PC-3 (cell line): ENCODE data around the gene SEMA5A. TPM values are rescaled to one million over a fixed set of nuclear protein-coding genes. Genes with fewer than 3 reads are reported as not detected.

Experiments used
- ATAC-seq: fragments of 200-7000 bp; cut with Tn5 transposase; 2 replicates; pipeline ENCODE4 v1.9.1; 2020; ENCODE audit warnings: mild to moderate bottlenecking, moderate library complexity
- BruUV-seq: library from RNA; stranded (reverse); fragments of 400-500 nt; replicated peaks from 2 replicates; lab custom pipeline; 2021; lab: Mats Ljungman, UMichigan
- CTCF ChIA-PET: fragments of 300-600 bp; sonication (Branson Sonifier 250); formaldehyde crosslinking; loops from one replicate; lab custom pipeline; 2022; ENCODE audit warnings: antibody characterized with exemption; lab: Charles Lee
- POLR2A ChIA-PET: fragments of 300-600 bp; sonication (Branson Sonifier 250); formaldehyde crosslinking; loops from one replicate; lab custom pipeline; 2022; ENCODE audit warnings: antibody characterized with exemption; ENCODE audit not compliant: unreplicated experiment; lab: Charles Lee
- DNase-seq: peaks from one replicate; pipeline ENCODE4 v3.0.0-alpha.2; 2015
- H2AFZ ChIP-seq: fragments of 300-600 bp; sonication (generic); 2 replicates; pipeline ENCODE4 v1.6.0; 2016; ENCODE audit warnings: antibody characterized with exemption, low read length
- H3F3A ChIP-seq: fragments of 300-600 bp; sonication (generic); one replicate; pipeline ENCODE4 v1.6.0; 2017; ENCODE audit warnings: antibody characterized with exemption, low read length, control low read depth, mild to moderate bottlenecking; ENCODE audit not compliant: unreplicated experiment
- H3K27ac ChIP-seq: fragments of 300-600 bp; sonication (generic); 2 replicates; pipeline ENCODE4 v1.5.1; 2016; ENCODE audit warnings: mild to moderate bottlenecking, low read length
- H3K27me3 ChIP-seq: fragments of 300-600 bp; sonication (generic); 2 replicates; pipeline ENCODE4 v1.6.1; 2016; ENCODE audit warnings: low read length, mixed read lengths
- H3K36me3 ChIP-seq: fragments of 300-600 bp; sonication (generic); 2 replicates; pipeline ENCODE4 v1.6.1; 2016; ENCODE audit warnings: low read depth, mixed run types, low read length, mixed read lengths
- H3K4me1 ChIP-seq: fragments of 300-600 bp; sonication (generic); 2 replicates; pipeline ENCODE4 v1.5.1; 2016; ENCODE audit warnings: low read length; ENCODE audit not compliant: insufficient read depth
- H3K4me2 ChIP-seq: fragments of 300-600 bp; sonication (generic); 2 replicates; pipeline ENCODE4 v1.6.0; 2016; ENCODE audit warnings: low read length
- H3K4me3 ChIP-seq: fragments of 300-600 bp; sonication (generic); 2 replicates; pipeline ENCODE4 v1.5.1; 2016; ENCODE audit warnings: mild to moderate bottlenecking, low read length, mixed read lengths
- H3K79me2 ChIP-seq: fragments of 300-600 bp; sonication (generic); 2 replicates; pipeline ENCODE4 v1.6.1; 2017; ENCODE audit warnings: low read length, mixed read lengths
- H3K9ac ChIP-seq: fragments of 300-600 bp; sonication (generic); 2 replicates; pipeline ENCODE4 v1.6.0; 2016; ENCODE audit warnings: mild to moderate bottlenecking, low read length
- H3K9me2 ChIP-seq: fragments of 300-600 bp; sonication (generic); replicated peaks from 2 replicates; pipeline ENCODE4 v1.6.1; 2016; ENCODE audit warnings: mixed run types, low read length, mixed read lengths
- H3K9me3 ChIP-seq: fragments of 300-600 bp; sonication (generic); 2 replicates; pipeline ENCODE4 v1.6.1; 2016; ENCODE audit warnings: low read length, mixed read lengths
- H4K20me1 ChIP-seq: fragments of 300-600 bp; sonication (generic); 2 replicates; pipeline ENCODE4 v1.6.1; 2016; ENCODE audit warnings: low read length, mixed read lengths
- EZH2 ChIP-seq: fragments of 300-600 bp; sonication (generic); IDR thresholded peaks from one replicate; pipeline ENCODE4 v1.6.1; 2017; ENCODE audit warnings: antibody characterized with exemption, mild to moderate bottlenecking, low read length; ENCODE audit not compliant: unreplicated experiment
- EZH2phosphoT487 ChIP-seq: fragments of 300-600 bp; sonication (generic); IDR thresholded peaks from 2 replicates; pipeline ENCODE4 v1.6.1; 2018; ENCODE audit warnings: mild to moderate bottlenecking, antibody characterized with exemption, low read length, borderline replicate concordance
- intact Hi-C: fragments of 100-400 bp; cut with micrococcal nuclease; formaldehyde crosslinking; loops from 2 replicates; pipeline ENCODE4 v1.9.0; 2023
- total RNA-seq: library from RNA; depleted of rRNA; stranded (reverse); fragments of >200 nt; gene quantifications from 2 replicates; pipeline ENCODE4 v1.2.3, GENCODE V29; 2014
- TF ChIP-seq, protein P1 (sequence below): fragments of 300-600 bp; sonication (generic); conservative IDR thresholded peaks from 2 replicates; pipeline ENCODE4 v1.5.1; 2017; ENCODE audit warnings: antibody characterized with exemption, low read depth, mild to moderate bottlenecking, low read length

The SEMA5A gene
- total RNA-seq, 1 experiment from 2014 or later, result 4.4 TPM

DNA sequence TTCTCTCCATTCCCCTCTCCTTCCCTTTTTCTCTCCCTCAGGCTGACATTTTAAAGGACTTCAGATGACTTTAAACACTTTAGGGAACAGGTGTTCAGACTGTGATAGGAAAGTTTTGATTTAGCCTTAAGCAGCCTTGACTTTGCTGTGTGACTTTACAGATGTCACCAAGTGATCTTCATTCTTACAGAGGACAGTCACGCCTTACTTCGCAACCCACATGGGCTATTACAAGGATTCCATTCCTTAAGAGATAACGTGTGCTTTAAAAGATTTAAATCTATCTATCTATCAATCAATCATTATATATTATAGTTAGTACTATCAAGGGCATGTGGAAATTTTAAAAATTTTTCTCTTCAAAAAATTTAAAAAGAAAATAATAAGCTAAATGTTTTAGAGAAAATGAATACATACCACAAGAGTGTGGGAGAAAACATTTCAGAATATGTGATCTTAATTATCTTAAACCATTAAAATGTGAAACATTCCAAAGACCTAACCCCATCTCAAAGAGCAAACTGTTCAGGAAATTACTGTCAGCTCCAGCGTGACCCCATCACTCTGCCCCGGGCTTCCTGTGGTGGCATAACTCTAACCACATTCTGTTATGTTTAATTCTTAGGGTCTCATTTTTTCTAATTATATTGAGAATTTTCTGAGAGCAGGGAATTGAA lies 530.5 kb downstream of the SEMA5A start:
- ATAC-seq (no peak), DNase-seq (no peak)
- H4K20me1 ChIP-seq, result no peaks in the 10 kb centered on the region
- intact Hi-C loops, result no loop called here
- H3K4me1 ChIP-seq, result peaks cover 13% of the 10 kb centered on the region
- no peak overlapping the region for H3K4me3 ChIP-seq
- no peaks in the 10 kb centered on the region for H3K9me3 ChIP-seq
- H3K9ac ChIP-seq, result no peak overlapping the region
- H3K36me3 ChIP-seq, result no peaks in the 10 kb centered on the region
- H3K27me3 ChIP-seq, result no peaks in the 10 kb centered on the region
- no peaks in the 10 kb centered on the region for H3F3A ChIP-seq
- ChIA-PET POLR2A (no interaction called here), CTCF (no interaction called here)
- TF ChIP-seq EZH2phosphoT487 (no peak), EZH2 (no peak)
- TF ChIP-seq, protein P1, sequence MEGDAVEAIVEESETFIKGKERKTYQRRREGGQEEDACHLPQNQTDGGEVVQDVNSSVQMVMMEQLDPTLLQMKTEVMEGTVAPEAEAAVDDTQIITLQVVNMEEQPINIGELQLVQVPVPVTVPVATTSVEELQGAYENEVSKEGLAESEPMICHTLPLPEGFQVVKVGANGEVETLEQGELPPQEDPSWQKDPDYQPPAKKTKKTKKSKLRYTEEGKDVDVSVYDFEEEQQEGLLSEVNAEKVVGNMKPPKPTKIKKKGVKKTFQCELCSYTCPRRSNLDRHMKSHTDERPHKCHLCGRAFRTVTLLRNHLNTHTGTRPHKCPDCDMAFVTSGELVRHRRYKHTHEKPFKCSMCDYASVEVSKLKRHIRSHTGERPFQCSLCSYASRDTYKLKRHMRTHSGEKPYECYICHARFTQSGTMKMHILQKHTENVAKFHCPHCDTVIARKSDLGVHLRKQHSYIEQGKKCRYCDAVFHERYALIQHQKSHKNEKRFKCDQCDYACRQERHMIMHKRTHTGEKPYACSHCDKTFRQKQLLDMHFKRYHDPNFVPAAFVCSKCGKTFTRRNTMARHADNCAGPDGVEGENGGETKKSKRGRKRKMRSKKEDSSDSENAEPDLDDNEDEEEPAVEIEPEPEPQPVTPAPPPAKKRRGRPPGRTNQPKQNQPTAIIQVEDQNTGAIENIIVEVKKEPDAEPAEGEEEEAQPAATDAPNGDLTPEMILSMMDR, result no peak
- no peaks in the 10 kb centered on the region for H3K79me2 ChIP-seq
- no peak overlapping the region for H3K27ac ChIP-seq
- no peak overlapping the region for H3K4me2 ChIP-seq
- H2AFZ ChIP-seq, result no peak overlapping the region
- no peaks in the 10 kb centered on the region for H3K9me2 ChIP-seq
- BruUV-seq, result no TSS peak

DNA sequence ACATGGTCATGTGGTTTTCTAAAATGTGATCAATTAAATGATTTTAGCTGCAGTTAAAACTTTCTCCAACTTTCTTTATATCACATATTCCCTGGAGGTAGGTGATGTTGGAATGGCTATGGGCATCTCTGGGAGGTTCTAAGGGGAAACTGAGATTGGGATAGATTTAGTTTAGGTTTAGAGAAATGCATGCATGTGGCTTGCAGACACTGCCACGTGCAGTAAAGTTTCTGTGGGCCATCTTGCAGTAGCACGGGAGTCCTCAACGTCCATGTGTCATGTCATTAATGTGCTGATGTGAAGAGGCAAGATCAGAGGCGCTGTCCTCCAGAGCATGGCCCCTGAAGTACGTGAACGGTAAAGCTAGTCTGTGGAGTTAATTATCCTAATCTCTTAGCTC lies 532.7 kb downstream of the SEMA5A start:
- H3K4me2 ChIP-seq, result no peak overlapping the region
- H3K9me2 ChIP-seq, result no peaks in the 10 kb centered on the region
- POLR2A ChIA-PET, result no interaction called here
- no peak overlapping the region for H3K9ac ChIP-seq
- DNase-seq, result no peak
- H4K20me1 ChIP-seq, result no peaks in the 10 kb centered on the region
- no peak overlapping the region for H3K27ac ChIP-seq
- H3K27me3 ChIP-seq, result no peaks in the 10 kb centered on the region
- intact Hi-C loops, result no loop called here
- no peak overlapping the region for H2AFZ ChIP-seq
- ATAC-seq, result no peak
- BruUV-seq, result no TSS peak
- no peak overlapping the region for H3K4me3 ChIP-seq
- H3K36me3 ChIP-seq, result no peaks in the 10 kb centered on the region
- no peaks in the 10 kb centered on the region for H3K9me3 ChIP-seq
- TF ChIP-seq EZH2 (no peak), EZH2phosphoT487 (no peak)
- H3K79me2 ChIP-seq, result no peaks in the 10 kb centered on the region
- no peaks in the 10 kb centered on the region for H3F3A ChIP-seq
- peaks cover 13% of the 10 kb centered on the region for H3K4me1 ChIP-seq
- CTCF ChIA-PET, result no interaction called here

DNA sequence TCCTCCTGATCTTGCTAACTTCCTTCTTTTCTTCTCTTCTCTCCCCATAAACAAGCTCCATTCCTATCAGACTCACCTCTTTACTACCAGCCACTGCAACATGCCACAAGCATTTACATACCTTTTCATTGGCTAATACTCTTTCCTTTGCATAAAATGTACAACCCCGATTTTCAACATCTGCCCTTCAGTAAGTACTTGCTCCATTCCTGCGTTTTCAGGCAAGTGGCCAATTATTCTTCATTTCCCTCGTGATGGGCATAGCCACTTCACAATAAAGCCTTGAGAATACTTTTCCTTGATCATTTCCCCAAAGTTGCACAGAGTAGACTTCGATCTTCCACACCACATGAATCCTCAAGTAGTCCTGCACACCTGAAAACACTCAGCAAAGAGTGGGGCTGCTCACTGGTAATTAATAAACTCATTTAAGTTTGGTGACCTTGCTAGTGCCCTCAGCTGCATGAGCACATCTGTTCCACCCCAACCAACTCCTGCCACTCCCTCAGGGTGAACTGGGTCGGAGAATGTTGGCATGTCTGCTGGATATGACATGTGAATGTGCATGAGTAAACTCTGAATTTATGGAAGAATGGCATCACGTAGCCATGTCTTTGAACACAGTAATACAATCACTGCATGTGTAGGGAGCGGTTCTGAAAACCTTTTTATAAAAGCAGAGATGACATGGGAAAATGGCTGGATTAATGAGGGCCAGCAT lies 535.8 kb downstream of the SEMA5A start:
- no peaks in the 10 kb centered on the region for H4K20me1 ChIP-seq
- H3K9me2 ChIP-seq, result no peaks in the 10 kb centered on the region
- no peak overlapping the region for H3K27ac ChIP-seq
- DNase-seq (no peak), ATAC-seq (no peak)
- H3K4me3 ChIP-seq, result no peak overlapping the region
- ChIA-PET CTCF (no interaction called here), POLR2A (no interaction called here)
- H2AFZ ChIP-seq, result no peak overlapping the region
- no peaks in the 10 kb centered on the region for H3F3A ChIP-seq
- H3K4me2 ChIP-seq, result no peak overlapping the region
- no peaks in the 10 kb centered on the region for H3K79me2 ChIP-seq
- no peak for TF ChIP-seq EZH2phosphoT487
- no peak for TF ChIP-seq EZH2
- TF ChIP-seq, protein P1, result no peak
- no TSS peak for BruUV-seq
- no peak overlapping the region for H3K9ac ChIP-seq
- peaks cover 13% of the 10 kb centered on the region for H3K4me1 ChIP-seq
- H3K9me3 ChIP-seq, result no peaks in the 10 kb centered on the region
- H3K36me3 ChIP-seq, result no peaks in the 10 kb centered on the region
- intact Hi-C loops, result no loop called here
- no peaks in the 10 kb centered on the region for H3K27me3 ChIP-seq
